Measurements from ENCODE around the gene CLRN3. TPM values are rescaled to one million over a fixed set of nuclear protein-coding genes. Genes with fewer than 3 reads are reported as not detected.

Gene CLRN3
- total and polyA plus RNA-seq, 2 of the 8 experiments (the other 6 are each of a cell fraction or from before 2014, with no cell fraction given) = not detected

- H2BK12ac ChIP-seq (ENCODE audit: low read depth, low read length) = no peak overlapping the region
- H3K4me2 ChIP-seq (ENCODE audit: insufficient read depth in 1 of 2, low read depth in 2 of 2, low read length in 2 of 2) = no peak overlapping the region
- 88% methylated on average over 12 of the region's 12 CpGs; no CpG with 5 or more reads in 1 of the 2 experiments for WGBS, 2 experiments (ENCODE audit: extremely low coverage in 1 of 2, insufficient coverage in 1 of 2, insufficient read length in 1 of 2, insufficient replicate concordance in 2 of 2, low coverage in 1 of 2, low lambda C conversion rate in 2 of 2, missing lambda C conversion rate in 1 of 2)
- H4K5ac ChIP-seq (ENCODE audit: insufficient read length, low read depth, low read length) = no peak overlapping the region
- no peak overlapping the region for H2BK120ac ChIP-seq (replicated peaks; ENCODE audit: low read depth, low read length)
- no peak overlapping the region for H3K4me3 ChIP-seq (ENCODE audit: extremely low read depth in 1 of 4, insufficient read depth in 2 of 4, low read depth in 3 of 4, low read length in 4 of 4)
- POLR2A ChIA-PET (ENCODE audit: partially characterized antibody) = no interaction called here
- H3K27me3 ChIP-seq (replicated peaks in 1 of 4; ENCODE audit: control insufficient read depth in 3 of 4, extremely low read depth in 1 of 4, insufficient read depth in 3 of 4, low read length in 3 of 4) = no peaks in the 10 kb centered on the region
- FAIRE-seq (no peak), DNase-seq (ENCODE audit: low read depth in 1 of 2, low spot score in 2 of 2) (peak in 1 of 2 experiments; percentile 35)
- no peaks in the 10 kb centered on the region for H4K20me1 ChIP-seq (replicated peaks in 1 of 2; ENCODE audit: control insufficient read depth in 1 of 2, insufficient read depth in 2 of 2, low read length in 2 of 2)
- H3K56ac ChIP-seq (replicated peaks; ENCODE audit: insufficient read length, low read depth, low read length) = no peak overlapping the region
- H2BK20ac ChIP-seq (ENCODE audit: low read length) = no peak overlapping the region
- H3K27ac ChIP-seq (ENCODE audit: low read depth, low read length) = no peak overlapping the region
- no peaks in the 10 kb centered on the region for H3K23me2 ChIP-seq (ENCODE audit: low read depth, low read length)
- TF ChIP-seq RAD21 (IDR thresholded peaks at IDR 0.05 in 1 of 2, conservative IDR thresholded peaks at IDR 0.05 in 1 of 2; ENCODE audit: low read depth in 2 of 2, low read length in 2 of 2) = no peak
- TF ChIP-seq KDM5A (IDR thresholded peaks at IDR 0.05; ENCODE audit: low read length) = no peak
- no peak for TF ChIP-seq PHF8 (conservative IDR thresholded peaks at IDR 0.05; ENCODE audit: low read depth, low read length)
- TF ChIP-seq KDM1A (IDR thresholded peaks at IDR 0.05; ENCODE audit: borderline replicate concordance, low read length) = no peak
- TF ChIP-seq BACH1 (IDR thresholded peaks at IDR 0.05; ENCODE audit: low read length) = no peak
- TF ChIP-seq CEBPB (IDR thresholded peaks at IDR 0.05; ENCODE audit: low read depth, low read length) = no peak
- TF ChIP-seq, protein P1, sequence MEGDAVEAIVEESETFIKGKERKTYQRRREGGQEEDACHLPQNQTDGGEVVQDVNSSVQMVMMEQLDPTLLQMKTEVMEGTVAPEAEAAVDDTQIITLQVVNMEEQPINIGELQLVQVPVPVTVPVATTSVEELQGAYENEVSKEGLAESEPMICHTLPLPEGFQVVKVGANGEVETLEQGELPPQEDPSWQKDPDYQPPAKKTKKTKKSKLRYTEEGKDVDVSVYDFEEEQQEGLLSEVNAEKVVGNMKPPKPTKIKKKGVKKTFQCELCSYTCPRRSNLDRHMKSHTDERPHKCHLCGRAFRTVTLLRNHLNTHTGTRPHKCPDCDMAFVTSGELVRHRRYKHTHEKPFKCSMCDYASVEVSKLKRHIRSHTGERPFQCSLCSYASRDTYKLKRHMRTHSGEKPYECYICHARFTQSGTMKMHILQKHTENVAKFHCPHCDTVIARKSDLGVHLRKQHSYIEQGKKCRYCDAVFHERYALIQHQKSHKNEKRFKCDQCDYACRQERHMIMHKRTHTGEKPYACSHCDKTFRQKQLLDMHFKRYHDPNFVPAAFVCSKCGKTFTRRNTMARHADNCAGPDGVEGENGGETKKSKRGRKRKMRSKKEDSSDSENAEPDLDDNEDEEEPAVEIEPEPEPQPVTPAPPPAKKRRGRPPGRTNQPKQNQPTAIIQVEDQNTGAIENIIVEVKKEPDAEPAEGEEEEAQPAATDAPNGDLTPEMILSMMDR (IDR thresholded peaks at IDR 0.05; ENCODE audit: control extremely low read depth in 1 of 3, insufficient read depth in 1 of 3, low read depth in 1 of 3, low read length in 3 of 3) = no peak
- TF ChIP-seq SIRT6 (IDR thresholded peaks at IDR 0.05; ENCODE audit: low read length) = no peak
- TF ChIP-seq TBP (IDR thresholded peaks at IDR 0.05; ENCODE audit: low read depth, low read length) = no peak
- no peaks in the 10 kb centered on the region for H3K36me3 ChIP-seq (ENCODE audit: control insufficient read depth in 2 of 4, insufficient read depth in 4 of 4, low read length in 3 of 4)
- no peaks in the 10 kb centered on the region; a peak in 2 of 7 replicates for H3K4me1 ChIP-seq (replicated peaks in 1 of 4; ENCODE audit: control insufficient read depth in 3 of 4, insufficient read depth in 4 of 4, low read length in 3 of 4)
- H4K91ac ChIP-seq (replicated peaks; ENCODE audit: insufficient read length, low read length) = no peak overlapping the region
- no peak overlapping the region for H3K14ac ChIP-seq (ENCODE audit: insufficient read length)
- H3K4ac ChIP-seq (replicated peaks; ENCODE audit: insufficient read length, low read depth, low read length) = no peak overlapping the region
- H2AFZ ChIP-seq (ENCODE audit: low read length) = no peak overlapping the region; the same call in 1 of the 2 replicates
- H3K79me1 ChIP-seq (ENCODE audit: low read depth, low read length) = no peaks in the 10 kb centered on the region
- no peak overlapping the region for H2AK5ac ChIP-seq (ENCODE audit: low read depth, low read length)
- CTCF ChIA-PET (ENCODE audit: partially characterized antibody) = interaction anchor here (1.2 kb wide), 1 partner anchor 27 kb away, joined by 3 read pairs; no protein-coding TSS in a partner anchor
- H2BK5ac ChIP-seq (ENCODE audit: low read depth, low read length) = no peak overlapping the region
- H3K79me2 ChIP-seq (ENCODE audit: control insufficient read depth in 1 of 2, insufficient read depth in 2 of 2, low read length in 2 of 2) = no peaks in the 10 kb centered on the region
- H3K9me3 ChIP-seq (ENCODE audit: insufficient read depth in 2 of 2, low read depth in 1 of 2, low read length in 1 of 2) = no peaks in the 10 kb centered on the region
- H3K9ac ChIP-seq (replicated peaks in 1 of 4; ENCODE audit: extremely low read depth in 1 of 4, low read depth in 3 of 4, low read length in 3 of 4) = no peak overlapping the region
- H4K8ac ChIP-seq (ENCODE audit: extremely low read depth, insufficient read depth, low read length) = no peak overlapping the region
- H3K18ac ChIP-seq (ENCODE audit: extremely low read depth, low read length) = no peak overlapping the region
- H2BK15ac ChIP-seq (ENCODE audit: low read length) = no peak overlapping the region
- H3K23ac ChIP-seq (ENCODE audit: insufficient read length) = no peak overlapping the region
Measured at GRCh38 chr10:127886371-127887051, 6.2 kb downstream of the CLRN3 start.

Data from H1 (cell line).